Gastrocnemius medialis (tissue), 4 donors: ENCODE measurements around the gene SCN4B. TPM values are rescaled to one million over a fixed set of nuclear protein-coding genes. Genes with fewer than 3 reads are reported as not detected.

Source experiments
- ATAC-seq, 2 donors: fragments of 150-250 bp; one replicate each; pipeline ENCODE4 v1.9.1; 2016
- DNase-seq, 2 donors: peaks; one replicate each; pipeline ENCODE4 v3.0.0-alpha.2; 2019
- H3K27ac ChIP-seq, 4 donors: fragments of 200-600 bp; sonication (generic); 1 replicate in 1 of 4; 2 replicates in 3 of 4; pipeline ENCODE4 v1.5.1; 2016 to 2018; ENCODE audit warnings: mild to moderate bottlenecking in 2 of 4, moderate library complexity in 1 of 4
- H3K27me3 ChIP-seq, 3 donors: fragments of 200-600 bp; sonication (generic) in 2 of 3; 1 replicate in 1 of 3; 2 replicates in 2 of 3; pipeline versions ENCODE4 v1.5.1 to v1.6.0; 2016 to 2019; ENCODE audit warnings: mild to moderate bottlenecking in 1 of 3, moderate library complexity in 1 of 3
- H3K36me3 ChIP-seq, 2 donors: fragments of 200-600 bp; sonication (generic) in 1 of 2; one replicate each; pipeline ENCODE4 v1.5.1; 2017 to 2018
- H3K4me1 ChIP-seq, 2 donors: fragments of 200-600 bp; sonication (generic) in 1 of 2; one replicate each; pipeline ENCODE4 v1.5.1; 2016 to 2017; ENCODE audit warnings: mild to moderate bottlenecking in 2 of 2
- H3K4me3 ChIP-seq, 4 donors: fragments of 200-600 bp; sonication (generic) in 3 of 4; 1 replicate in 1 of 4; 2 replicates in 3 of 4; pipeline ENCODE4 v1.5.1; 2016 to 2019; ENCODE audit warnings: mild to moderate bottlenecking in 2 of 4
- H3K9me3 ChIP-seq, 3 donors: fragments of 200-600 bp; sonication (generic) in 2 of 3; 1 replicate in 1 of 3; 2 replicates in 2 of 3; pipeline ENCODE4 v1.5.1; 2016 to 2019
- POLR2A ChIP-seq, 2 donors: fragments of 450-650 bp; IDR thresholded peaks; one replicate each; pipeline ENCODE4 v1.6.1; 2017; ENCODE audit warnings: antibody characterized with exemption in 2 of 2, mild to moderate bottlenecking in 2 of 2, moderate library complexity in 2 of 2
- in situ Hi-C, 4 donors: fragments of 200-750 bp; cut with MboI; loops; one replicate each; pipeline versions ENCODE4 v1.15.0 to v1.8.0; 2017; ENCODE audit warnings: low sequenced_read_pairs in 4 of 4
- intact Hi-C: fragments of 100-400 bp; cut with DNase I; formaldehyde crosslinking; loops from one replicate; pipeline ENCODE4 v1.15.1; 2023; ENCODE audit warnings: low total_unique reads
- total RNA-seq, 4 donors: library from RNA; depleted of rRNA; stranded (reverse); fragments of >200 nt; gene quantifications; one replicate each; pipeline versions ENCODE4 v1.1.0 to v1.2.3, GENCODE V29; 2016
- TF ChIP-seq, protein P1 (sequence below), 5 experiments: fragments of 450-650 bp in 3 of 5; fragments of 200-600 bp in 2 of 5; sonication (generic) in 2 of 5; IDR thresholded peaks in 4 of 5; conservative IDR thresholded peaks in 1 of 5; 1 replicate in 4 of 5; 2 replicates in 1 of 5; pipeline ENCODE4 v1.5.1; 2016 to 2019; ENCODE audit warnings: antibody characterized with exemption in 5 of 5, mild to moderate bottlenecking in 3 of 5, moderate library complexity in 3 of 5

The SCN4B gene
- total RNA-seq, 4 donors from 2014 or later, result 3.5 to 16.3 (median 6.5) TPM

DNA sequence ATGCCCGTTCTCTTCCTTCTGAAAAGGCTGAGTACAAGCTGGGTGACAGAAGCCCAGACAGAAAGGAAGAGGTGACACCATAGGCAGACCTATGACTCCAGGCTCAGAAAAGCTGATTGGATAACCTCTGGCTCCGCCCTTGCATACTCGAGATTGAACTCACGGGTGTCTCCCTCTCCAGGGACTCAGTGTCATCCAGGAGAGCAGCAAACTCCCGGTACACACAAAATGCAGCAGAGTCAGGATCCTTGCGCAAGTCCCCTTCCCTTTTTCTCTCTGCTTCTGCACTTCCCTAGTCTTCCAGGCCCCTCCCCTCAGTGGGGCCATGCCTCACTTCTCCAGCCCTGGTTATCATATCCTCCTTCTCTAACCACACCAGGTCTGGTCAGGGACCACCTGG, 9.8 kb downstream of the SCN4B start:
- Histone ChIP-seq H3K27ac (no peak overlapping the region), H3K27me3 (peaks cover 0 to 3% (median 0%) of the 10 kb centered on the region in 3 donors), H3K36me3 (no peaks in the 10 kb centered on the region), H3K9me3 (no peaks in the 10 kb centered on the region), H3K4me1 (peaks cover 12 to 13% of the 10 kb centered on the region in 2 donors), H3K4me3 (no peak overlapping the region)
- ATAC-seq (no peak), DNase-seq (peak in 1 of 2 donors; percentile 30)
- in situ Hi-C loops (loop anchor here in 1 of 4 donors (10.0 kb wide), 1 partner anchor 342 kb away; no protein-coding TSS in a partner anchor), intact Hi-C loops (loop anchor here (10.0 kb wide), 1 partner anchor 422 kb away; the partner anchor contains the start of gene IFT46)
- TF ChIP-seq POLR2A (IDR thresholded peaks at IDR 0.05), result no peak
- TF ChIP-seq, protein P1, sequence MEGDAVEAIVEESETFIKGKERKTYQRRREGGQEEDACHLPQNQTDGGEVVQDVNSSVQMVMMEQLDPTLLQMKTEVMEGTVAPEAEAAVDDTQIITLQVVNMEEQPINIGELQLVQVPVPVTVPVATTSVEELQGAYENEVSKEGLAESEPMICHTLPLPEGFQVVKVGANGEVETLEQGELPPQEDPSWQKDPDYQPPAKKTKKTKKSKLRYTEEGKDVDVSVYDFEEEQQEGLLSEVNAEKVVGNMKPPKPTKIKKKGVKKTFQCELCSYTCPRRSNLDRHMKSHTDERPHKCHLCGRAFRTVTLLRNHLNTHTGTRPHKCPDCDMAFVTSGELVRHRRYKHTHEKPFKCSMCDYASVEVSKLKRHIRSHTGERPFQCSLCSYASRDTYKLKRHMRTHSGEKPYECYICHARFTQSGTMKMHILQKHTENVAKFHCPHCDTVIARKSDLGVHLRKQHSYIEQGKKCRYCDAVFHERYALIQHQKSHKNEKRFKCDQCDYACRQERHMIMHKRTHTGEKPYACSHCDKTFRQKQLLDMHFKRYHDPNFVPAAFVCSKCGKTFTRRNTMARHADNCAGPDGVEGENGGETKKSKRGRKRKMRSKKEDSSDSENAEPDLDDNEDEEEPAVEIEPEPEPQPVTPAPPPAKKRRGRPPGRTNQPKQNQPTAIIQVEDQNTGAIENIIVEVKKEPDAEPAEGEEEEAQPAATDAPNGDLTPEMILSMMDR (IDR thresholded peaks at IDR 0.05 in 4 of 5, conservative IDR thresholded peaks at IDR 0.05 in 1 of 5), result no peak

DNA sequence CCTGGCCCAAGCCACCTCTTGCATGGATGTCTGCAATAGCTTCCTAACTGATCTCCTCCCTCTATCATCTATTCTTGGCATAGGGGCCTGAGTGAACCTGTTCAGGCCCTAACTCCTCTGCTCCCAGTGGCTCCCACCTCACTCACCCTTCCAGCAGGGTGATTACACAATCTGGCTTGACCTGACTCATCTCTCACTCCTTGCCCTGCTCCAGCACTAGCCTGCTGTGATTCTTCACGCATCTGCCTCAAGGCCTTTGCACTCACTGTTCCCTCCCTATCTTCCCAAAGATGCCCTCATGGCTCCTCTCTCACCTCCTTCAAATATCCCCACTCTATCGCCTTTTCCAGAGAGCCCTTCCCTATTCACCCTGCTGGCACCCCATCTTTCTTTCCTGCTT, 10.5 kb downstream of the SCN4B start:
- no peak for ATAC-seq
- TF ChIP-seq, protein P1 (IDR thresholded peaks at IDR 0.05 in 4 of 5, conservative IDR thresholded peaks at IDR 0.05 in 1 of 5), result no peak
- Histone ChIP-seq H3K4me1 (peaks cover 12 to 13% of the 10 kb centered on the region in 2 donors), H3K27me3 (peaks cover 0 to 3% (median 0%) of the 10 kb centered on the region in 3 donors), H3K27ac (no peak overlapping the region), H3K4me3 (no peak overlapping the region), H3K36me3 (no peaks in the 10 kb centered on the region), H3K9me3 (no peaks in the 10 kb centered on the region)
- DNase-seq, result no peak
- intact Hi-C loops (loop anchor here (10.0 kb wide), 1 partner anchor 423 kb away; the partner anchor contains the start of gene IFT46), in situ Hi-C loops (loop anchor here in 1 of 4 donors (10.0 kb wide), 1 partner anchor 343 kb away; no protein-coding TSS in a partner anchor)

DNA sequence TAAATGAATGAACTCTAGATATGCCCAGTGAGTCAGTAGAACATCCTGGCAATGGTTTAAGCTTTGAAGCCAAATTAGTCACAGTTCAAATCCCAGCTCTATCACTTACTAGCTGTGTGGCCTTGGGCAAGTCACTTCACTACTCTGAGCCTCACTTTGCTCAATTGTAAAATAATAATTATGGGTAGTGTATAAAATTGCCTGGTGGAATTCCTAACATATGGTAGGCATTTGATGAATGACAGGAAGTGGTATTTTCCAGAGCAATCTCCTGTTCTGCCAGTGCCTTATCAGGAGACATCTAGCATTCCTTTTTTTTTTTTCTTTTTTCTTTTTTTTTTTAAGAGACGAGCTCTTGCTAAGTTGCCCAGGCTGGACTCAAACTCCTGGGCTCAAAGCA, 13.0 kb downstream of the SCN4B start:
- intact Hi-C loops, result no loop called here
- in situ Hi-C loops, result no loop called here
- no peak overlapping the region for H3K4me3 ChIP-seq
- H3K9me3 ChIP-seq, result no peaks in the 10 kb centered on the region
- no peak for ATAC-seq
- TF ChIP-seq, protein P1 (IDR thresholded peaks at IDR 0.05 in 4 of 5, conservative IDR thresholded peaks at IDR 0.05 in 1 of 5), result no peak
- TF ChIP-seq POLR2A (IDR thresholded peaks at IDR 0.05), result no peak
- H3K27me3 ChIP-seq, result no peaks in the 10 kb centered on the region
- no peak overlapping the region for H3K27ac ChIP-seq
- H3K36me3 ChIP-seq, result no peaks in the 10 kb centered on the region
- H3K4me1 ChIP-seq, result peaks cover 0 to 3% of the 10 kb centered on the region in 2 donors
- DNase-seq, result no peak

DNA sequence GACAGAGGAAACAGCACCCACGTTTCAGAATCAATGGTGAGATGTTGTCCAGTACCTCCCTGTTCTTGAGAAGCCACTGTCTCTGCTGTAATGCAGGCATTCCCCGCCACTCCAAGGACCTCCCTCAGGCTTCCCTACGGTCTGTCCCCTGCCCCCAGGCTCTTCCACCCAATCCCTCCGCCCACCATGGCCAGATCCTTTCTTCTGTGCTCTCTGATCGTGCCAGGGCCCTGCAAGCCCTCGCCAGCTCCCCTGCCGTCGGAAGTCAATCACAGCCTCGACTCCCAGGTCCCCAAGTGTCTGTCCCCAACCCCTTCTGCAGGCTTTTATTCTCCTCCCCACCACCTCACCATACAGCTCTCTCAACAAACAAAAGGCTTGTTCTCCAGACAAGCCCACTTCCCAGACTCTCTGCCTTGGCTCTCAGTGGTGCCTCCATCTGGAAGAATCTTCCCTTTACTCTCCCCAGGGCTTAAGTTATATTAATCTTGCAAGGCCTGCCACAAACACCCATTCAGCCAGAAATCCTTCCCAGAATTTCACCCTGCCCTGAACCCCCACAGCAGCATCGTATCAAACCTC, 13.7 kb downstream of the SCN4B start:
- Histone ChIP-seq H3K27me3 (no peaks in the 10 kb centered on the region), H3K36me3 (no peaks in the 10 kb centered on the region), H3K4me3 (no peak overlapping the region), H3K9me3 (no peaks in the 10 kb centered on the region), H3K27ac (no peak overlapping the region), H3K4me1 (no peaks in the 10 kb centered on the region)
- in situ Hi-C loops (no loop called here), intact Hi-C loops (no loop called here)
- DNase-seq (no peak), ATAC-seq (no peak)
- TF ChIP-seq POLR2A (IDR thresholded peaks at IDR 0.05), result no peak
- TF ChIP-seq, protein P1 (IDR thresholded peaks at IDR 0.05 in 4 of 5, conservative IDR thresholded peaks at IDR 0.05 in 1 of 5), result no peak
